H1 (cell line): ENCODE measurements around the gene KLHL7. TPM values are rescaled to one million over a fixed set of nuclear protein-coding genes. Genes with fewer than 3 reads are reported as not detected.

Experiments
- CTCF ChIA-PET: fragments of 300-600 bp; sonication (Branson Sonifier 250); formaldehyde crosslinking; loops from one replicate; lab custom pipeline; 2021; ENCODE audit not compliant: partially characterized antibody; lab: Charles Lee
- POLR2A ChIA-PET: fragments of 300-600 bp; sonication (Branson Sonifier 250); formaldehyde crosslinking; loops from one replicate; lab custom pipeline; 2021; ENCODE audit warnings: inconsistent platforms; ENCODE audit not compliant: partially characterized antibody; lab: Charles Lee
- DNase-seq, 2 experiments: peaks; one replicate each; pipeline versions ENCODE4 v3.0.0 to v3.0.0-alpha.2; 2010 to 2022; ENCODE audit warnings: low spot score in 2 of 2, low read depth in 1 of 2, mixed read lengths in 1 of 2
- FAIRE-seq: peaks from 2 replicates; lab custom pipeline; 2011; peaks lifted over from hg19 to GRCh38; lab: Jason Lieb, UNC
- H2AFZ ChIP-seq: 2 replicates; pipeline ENCODE4 v1.8.1; 2012; ENCODE audit warnings: low read length, inconsistent platforms
- H2AK5ac ChIP-seq: 2 replicates; pipeline ENCODE4 v1.6.1; 2013; ENCODE audit warnings: low read depth, low read length
- H2BK120ac ChIP-seq: replicated peaks from 2 replicates; pipeline ENCODE3; 2013; ENCODE audit warnings: low read depth, low read length, inconsistent platforms
- H2BK12ac ChIP-seq: 2 replicates; pipeline ENCODE4 v1.6.1; 2013; ENCODE audit warnings: low read depth, low read length
- H2BK15ac ChIP-seq: 2 replicates; pipeline ENCODE4 v1.6.1; 2013; ENCODE audit warnings: low read length
- H2BK20ac ChIP-seq: 2 replicates; pipeline ENCODE4 v1.6.1; 2013; ENCODE audit warnings: low read length
- H2BK5ac ChIP-seq: 2 replicates; pipeline ENCODE4 v1.6.1; 2013; ENCODE audit warnings: low read depth, low read length
- H3K14ac ChIP-seq: 2 replicates; pipeline ENCODE4 v1.6.1; 2013; ENCODE audit warnings: inconsistent platforms; ENCODE audit not compliant: insufficient read length
- H3K18ac ChIP-seq: 2 replicates; pipeline ENCODE4 v1.6.1; 2013; ENCODE audit warnings: low read length; ENCODE audit errors: extremely low read depth
- H3K23ac ChIP-seq: 2 replicates; pipeline ENCODE4 v1.6.1; 2013; ENCODE audit warnings: inconsistent platforms; ENCODE audit not compliant: insufficient read length
- H3K23me2 ChIP-seq: 2 replicates; pipeline ENCODE4 v1.6.1; 2013; ENCODE audit warnings: low read depth, low read length
- H3K27ac ChIP-seq: 2 replicates; pipeline ENCODE4 v1.6.1; 2011; ENCODE audit warnings: low read depth, low read length, inconsistent platforms
- H3K27me3 ChIP-seq, 4 experiments: replicated peaks in 1 of 4; 1 replicate in 1 of 4; 2 replicates in 3 of 4; pipeline versions ENCODE4 v1.6.1 to v1.8.1; 2011 to 2013; ENCODE audit warnings: low read length in 3 of 4, mild to moderate bottlenecking in 3 of 4, inconsistent platforms in 2 of 4, mixed read lengths in 2 of 4, moderate library complexity in 1 of 4; ENCODE audit not compliant: control insufficient read depth in 3 of 4, insufficient read depth in 3 of 4; ENCODE audit errors: extremely low read depth in 1 of 4
- H3K36me3 ChIP-seq, 4 experiments: 2 replicates each; pipeline versions ENCODE4 v1.6.1 to v1.8.1; 2011 to 2013; ENCODE audit warnings: mild to moderate bottlenecking in 4 of 4, low read length in 3 of 4, moderate library complexity in 2 of 4, control low read depth in 1 of 4, inconsistent platforms in 1 of 4; ENCODE audit not compliant: insufficient read depth in 4 of 4, control insufficient read depth in 2 of 4
- H3K4ac ChIP-seq: replicated peaks from 2 replicates; pipeline ENCODE3; 2013; ENCODE audit warnings: low read length, low read depth, mixed read lengths, inconsistent platforms; ENCODE audit not compliant: insufficient read length
- H3K4me1 ChIP-seq, 4 experiments: replicated peaks in 1 of 4; 1 replicate in 1 of 4; 2 replicates in 3 of 4; pipeline versions ENCODE4 v1.6.1 to v1.8.1; 2011 to 2013; ENCODE audit warnings: low read length in 3 of 4, inconsistent platforms in 2 of 4, mixed read lengths in 1 of 4; ENCODE audit not compliant: insufficient read depth in 4 of 4, control insufficient read depth in 3 of 4
- H3K4me2 ChIP-seq, 2 experiments: 2 replicates each; pipeline versions ENCODE4 v1.6.1 to v1.8.1; 2011 to 2013; ENCODE audit warnings: low read depth in 2 of 2, low read length in 2 of 2, control low read depth in 1 of 2, inconsistent platforms in 1 of 2, mild to moderate bottlenecking in 1 of 2; ENCODE audit not compliant: insufficient read depth in 1 of 2
- H3K4me3 ChIP-seq, 4 experiments: fragments of 200-600, 300-600 bp in 1 of 4; sonication (generic), shearing (Covaris generic), sonication (Bioruptor Twin) in 1 of 4; 2 replicates each; pipeline versions ENCODE4 v1.5.1 to v1.8.1; 2011 to 2016; ENCODE audit warnings: low read length in 4 of 4, low read depth in 3 of 4, control low read depth in 2 of 4, inconsistent platforms in 2 of 4, mild to moderate bottlenecking in 2 of 4, mixed read lengths in 1 of 4, moderate library complexity in 1 of 4; ENCODE audit not compliant: insufficient read depth in 2 of 4; ENCODE audit errors: extremely low read depth in 1 of 4
- H3K56ac ChIP-seq: replicated peaks from 2 replicates; pipeline ENCODE3; 2013; ENCODE audit warnings: low read depth, mild to moderate bottlenecking, mixed read lengths, low read length, inconsistent platforms; ENCODE audit not compliant: insufficient read length
- H3K79me1 ChIP-seq: 2 replicates; pipeline ENCODE4 v1.6.1; 2013; ENCODE audit warnings: low read depth, low read length, control low read depth
- H3K79me2 ChIP-seq, 2 experiments: 2 replicates each; pipeline versions ENCODE4 v1.6.1 to v1.8.1; 2012 to 2013; ENCODE audit warnings: low read length in 2 of 2, mild to moderate bottlenecking in 2 of 2, inconsistent platforms in 1 of 2; ENCODE audit not compliant: insufficient read depth in 2 of 2, control insufficient read depth in 1 of 2
- H3K9ac ChIP-seq, 4 experiments: replicated peaks in 1 of 4; 1 replicate in 1 of 4; 2 replicates in 3 of 4; pipeline versions ENCODE4 v1.6.1 to v1.8.1; 2011 to 2013; ENCODE audit warnings: low read depth in 3 of 4, low read length in 3 of 4, control low read depth in 2 of 4, mild to moderate bottlenecking in 2 of 4, moderate library complexity in 2 of 4, inconsistent platforms in 1 of 4; ENCODE audit errors: extremely low read depth in 1 of 4
- H3K9me3 ChIP-seq, 2 experiments: 2 replicates each; pipeline versions ENCODE4 v1.6.1 to v1.8.1; 2012 to 2013; ENCODE audit warnings: mild to moderate bottlenecking in 2 of 2, moderate library complexity in 2 of 2, control low read depth in 1 of 2, inconsistent platforms in 1 of 2, low read depth in 1 of 2, low read length in 1 of 2, mixed read lengths in 1 of 2; ENCODE audit not compliant: insufficient read depth in 2 of 2
- H4K20me1 ChIP-seq, 2 experiments: replicated peaks in 1 of 2; 2 replicates each; pipeline versions ENCODE3 to v1.8.1; 2011 to 2013; ENCODE audit warnings: inconsistent platforms in 2 of 2, low read length in 2 of 2, mild to moderate bottlenecking in 1 of 2; ENCODE audit not compliant: insufficient read depth in 2 of 2, control insufficient read depth in 1 of 2
- H4K5ac ChIP-seq: 2 replicates; pipeline ENCODE4 v1.6.1; 2013; ENCODE audit warnings: low read length, low read depth, mixed read lengths, inconsistent platforms; ENCODE audit not compliant: insufficient read length
- H4K8ac ChIP-seq: 2 replicates; pipeline ENCODE4 v1.8.0; 2013; ENCODE audit warnings: mild to moderate bottlenecking, moderate library complexity, low read length, inconsistent platforms; ENCODE audit not compliant: insufficient read depth; ENCODE audit errors: extremely low read depth
- H4K91ac ChIP-seq: replicated peaks from 2 replicates; pipeline ENCODE3; 2013; ENCODE audit warnings: low read length, mixed read lengths, inconsistent platforms; ENCODE audit not compliant: insufficient read length
- KDM1A ChIP-seq: fragments of 200-600, 300-600 bp; sonication (generic); IDR thresholded peaks from 2 replicates; pipeline ENCODE4 v1.7.1; 2016; ENCODE audit warnings: mild to moderate bottlenecking, low read length, borderline replicate concordance
- KDM4A ChIP-seq: IDR thresholded peaks from one replicate; pipeline ENCODE4 v1.7.1; 2012; ENCODE audit warnings: low read depth, mild to moderate bottlenecking, moderate library complexity, low read length, inconsistent platforms; ENCODE audit not compliant: severe bottlenecking
- RXRA ChIP-seq: IDR thresholded peaks from 2 replicates; pipeline ENCODE4 v1.6.1; 2011; ENCODE audit warnings: low read depth, mild to moderate bottlenecking, low read length, moderate library complexity; ENCODE audit not compliant: insufficient read depth
- SP4 ChIP-seq: IDR thresholded peaks from 2 replicates; pipeline ENCODE4 v1.6.1; 2012; ENCODE audit warnings: low read length, inconsistent platforms
- WGBS, 2 experiments: shearing (Covaris generic) in 1 of 2; methylation state at CpG; one replicate each; pipeline versions ENCODE4 v1.1.6 to v1.1.7; 2013 to 2015; ENCODE audit warnings: low lambda C conversion rate in 2 of 2, mixed read lengths in 2 of 2, inconsistent platforms in 1 of 2, low coverage in 1 of 2, missing lambda C conversion rate in 1 of 2; ENCODE audit not compliant: insufficient replicate concordance in 2 of 2, insufficient coverage in 1 of 2, insufficient read length in 1 of 2; ENCODE audit errors: extremely low coverage in 1 of 2, missing lambda C conversion rate in 1 of 2; 5-methylcytosine and 5-hydroxymethylcytosine counted together
- polyA plus RNA-seq, 7 experiments: library from polyadenylated mRNA; depleted of rRNA in 3 of 7; stranded (reverse) in 5 of 7; unstranded in 2 of 7; fragments of >200 nt in 5 of 7; fragments of 200-250 nt in 2 of 7; gene quantifications; 1 replicate in 5 of 7; 2 replicates in 1 of 7; 4 replicates in 1 of 7; pipeline versions ENCODE4 v1.2.1 to v1.2.3, GENCODE V29; 2011 to 2013; ENCODE audit warnings: missing spikeins in 2 of 7, mixed read lengths in 2 of 7
- total RNA-seq: library from RNA; stranded (reverse); fragmentation: NEBNext Ultra II Directional; extraction: Animal tissue kit (Norgen Biotek cat#: 25700); gene quantifications from 2 replicates; pipeline ENCODE4 v1.2.1, GENCODE V29; 2021

The KLHL7 gene
- total and polyA plus RNA-seq, 2 of the 8 experiments (the other 6 are each of a cell fraction or from before 2014, with no cell fraction given): 65.3 to 115 TPM

GRCh38 chr7:23214423-23214822 is 108.8 kb downstream of the KLHL7 start:
- POLR2A ChIA-PET: interaction anchor here (0.6 to 1.5 kb wide), 4 partner anchors 9 to 641 kb away, joined by 3 to 5 read pairs (median 3); no protein-coding TSS in a partner anchor
- FAIRE-seq: no peak

More at GRCh38 chr7:23214423-23214822, 108.8 kb downstream of the KLHL7 start:
- no peak overlapping the region for H2BK120ac ChIP-seq
- no peak overlapping the region for H3K18ac ChIP-seq
- H3K27ac ChIP-seq: no peak overlapping the region
- no peaks in the 10 kb centered on the region for H3K79me2 ChIP-seq
- no peaks in the 10 kb centered on the region for H3K9me3 ChIP-seq
- H2BK5ac ChIP-seq: no peak overlapping the region
- H2BK12ac ChIP-seq: no peak overlapping the region
- no peaks in the 10 kb centered on the region for H3K36me3 ChIP-seq
- peaks cover 0 to 3% (median 0%) of the 10 kb centered on the region in 4 experiments; a peak in 3 of 7 replicates for H3K4me1 ChIP-seq
- no peak overlapping the region for H3K4me2 ChIP-seq
- no peaks in the 10 kb centered on the region for H4K20me1 ChIP-seq
- no peak overlapping the region for H2AFZ ChIP-seq
- no peak overlapping the region for H3K4me3 ChIP-seq
- no peak overlapping the region for H4K5ac ChIP-seq
- DNase-seq: no peak
- H3K27me3 ChIP-seq: no peaks in the 10 kb centered on the region; a peak in 2 of 7 replicates
- no peak overlapping the region for H3K4ac ChIP-seq
- 87% methylated on average over 5 of the region's 5 CpGs; no CpG with 5 or more reads in 1 of the 2 experiments for WGBS, 2 experiments
- H2BK20ac ChIP-seq: no peak overlapping the region
- no peak for TF ChIP-seq KDM4A
- TF ChIP-seq SP4: no peak
- no peak for TF ChIP-seq KDM1A
- TF ChIP-seq RXRA: no peak
- no peaks in the 10 kb centered on the region for H3K23me2 ChIP-seq
- no peak overlapping the region for H2BK15ac ChIP-seq
- no peak overlapping the region for H3K14ac ChIP-seq
- no peak overlapping the region for H3K23ac ChIP-seq
- H4K8ac ChIP-seq: no peak overlapping the region
- no peak overlapping the region for H4K91ac ChIP-seq
- no peak overlapping the region for H3K9ac ChIP-seq
- H2AK5ac ChIP-seq: no peak overlapping the region
- H3K56ac ChIP-seq: no peak overlapping the region
- H3K79me1 ChIP-seq: no peaks in the 10 kb centered on the region
- CTCF ChIA-PET: interaction anchor here (1.3 to 1.7 kb wide), 4 partner anchors 9 to 115 kb away, joined by 3 to 6 read pairs (median 4); no protein-coding TSS in a partner anchor
